Prostate gland (tissue), 2 donors: ENCODE measurements around the gene EXOC2.

Experiments used
- POLR2A ChIP-seq: fragments of 450-650 bp; IDR thresholded peaks from one replicate; pipeline ENCODE4 v1.6.1; 2016; ENCODE audit warnings: antibody characterized with exemption, mild to moderate bottlenecking
- TF ChIP-seq, protein P1 (sequence below), 4 experiments: fragments of 200-600 bp in 2 of 4; fragments of 450-650 bp in 2 of 4; sonication (generic) in 2 of 4; IDR thresholded peaks; 1 replicate in 3 of 4; 2 replicates in 1 of 4; pipeline ENCODE4 v1.5.1; 2016 to 2019; ENCODE audit warnings: antibody characterized with exemption in 4 of 4, mild to moderate bottlenecking in 2 of 4, moderate library complexity in 2 of 4

DNA sequence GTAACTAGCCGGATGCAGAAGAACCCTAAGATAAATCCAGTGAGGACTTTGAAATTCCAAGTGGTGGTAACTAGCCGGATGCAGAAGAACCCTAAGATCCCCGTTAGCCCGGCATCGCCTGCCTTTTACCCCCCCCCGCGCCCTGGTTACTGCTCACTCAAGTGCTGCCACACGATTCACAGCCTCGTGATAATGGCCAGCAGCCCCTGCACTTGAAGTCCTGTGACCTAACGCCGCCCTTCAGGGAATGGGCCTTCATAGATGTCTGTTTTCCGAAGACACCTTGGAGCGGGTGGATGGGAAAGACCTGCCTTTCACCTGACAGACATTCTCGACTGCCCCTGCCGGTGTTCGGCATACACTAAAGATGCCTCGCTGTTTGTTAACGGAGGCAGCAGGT lies 163.9 kb downstream of the EXOC2 start:
- TF ChIP-seq, protein P1, sequence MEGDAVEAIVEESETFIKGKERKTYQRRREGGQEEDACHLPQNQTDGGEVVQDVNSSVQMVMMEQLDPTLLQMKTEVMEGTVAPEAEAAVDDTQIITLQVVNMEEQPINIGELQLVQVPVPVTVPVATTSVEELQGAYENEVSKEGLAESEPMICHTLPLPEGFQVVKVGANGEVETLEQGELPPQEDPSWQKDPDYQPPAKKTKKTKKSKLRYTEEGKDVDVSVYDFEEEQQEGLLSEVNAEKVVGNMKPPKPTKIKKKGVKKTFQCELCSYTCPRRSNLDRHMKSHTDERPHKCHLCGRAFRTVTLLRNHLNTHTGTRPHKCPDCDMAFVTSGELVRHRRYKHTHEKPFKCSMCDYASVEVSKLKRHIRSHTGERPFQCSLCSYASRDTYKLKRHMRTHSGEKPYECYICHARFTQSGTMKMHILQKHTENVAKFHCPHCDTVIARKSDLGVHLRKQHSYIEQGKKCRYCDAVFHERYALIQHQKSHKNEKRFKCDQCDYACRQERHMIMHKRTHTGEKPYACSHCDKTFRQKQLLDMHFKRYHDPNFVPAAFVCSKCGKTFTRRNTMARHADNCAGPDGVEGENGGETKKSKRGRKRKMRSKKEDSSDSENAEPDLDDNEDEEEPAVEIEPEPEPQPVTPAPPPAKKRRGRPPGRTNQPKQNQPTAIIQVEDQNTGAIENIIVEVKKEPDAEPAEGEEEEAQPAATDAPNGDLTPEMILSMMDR (IDR thresholded peaks at IDR 0.05), result no peak
- no peak for TF ChIP-seq POLR2A
